Epithelial cell of proximal tubule (primary cell): ENCODE data around the gene PTGFRN. TPM values are rescaled to one million over a fixed set of nuclear protein-coding genes. Genes with fewer than 3 reads are reported as not detected.

Experiments used
- DNase-seq: peaks from one replicate; pipeline ENCODE4 v3.0.0-alpha.2; 2011; ENCODE audit warnings: low read depth
- H3K4me3 ChIP-seq: 2 replicates; pipeline ENCODE4 v1.5.1; 2011; ENCODE audit warnings: low read depth, mild to moderate bottlenecking, low read length
- CTCF ChIP-seq: conservative IDR thresholded peaks from 2 replicates; pipeline ENCODE4 v1.5.1; 2012; ENCODE audit warnings: low read depth, mild to moderate bottlenecking, low read length
- total RNA-seq: library from RNA; depleted of rRNA; stranded (reverse); fragments of >200 nt; gene quantifications from 2 replicates; pipeline ENCODE4 v1.2.3, GENCODE V29; 2015

PTGFRN gene
- total RNA-seq, 1 donor from 2014 or later: 86.3 TPM

DNA sequence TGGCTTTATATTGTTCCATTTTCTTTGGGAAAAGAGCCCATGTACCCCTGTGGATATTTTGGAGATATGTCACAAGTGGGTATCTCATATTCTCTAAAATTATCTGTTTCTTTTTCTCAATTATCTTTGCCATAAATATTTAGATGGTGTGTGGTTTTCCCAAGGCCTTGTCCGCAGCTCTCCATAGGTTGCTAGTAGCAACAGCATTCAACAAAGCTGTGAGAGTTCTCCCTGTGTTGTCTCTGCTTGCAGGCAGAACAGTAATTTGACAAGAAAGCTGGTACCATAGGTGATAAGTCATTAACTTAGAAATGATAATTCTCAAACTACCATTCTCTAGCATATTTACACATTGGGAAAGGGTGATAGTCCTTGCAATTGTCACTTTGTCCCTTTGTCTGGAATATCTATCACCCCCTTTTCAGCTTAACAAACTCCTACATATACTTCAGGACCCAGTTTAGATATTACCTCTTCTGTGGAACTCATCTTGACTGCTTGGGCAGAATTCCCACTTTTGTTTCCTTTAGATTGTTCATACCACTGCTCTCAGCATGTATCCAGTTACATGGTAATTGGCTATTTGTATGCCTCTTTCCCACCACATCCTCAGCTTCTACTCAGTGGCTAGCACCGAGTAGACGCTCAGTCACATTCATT is 100.7 kb downstream of the PTGFRN start:
- TF ChIP-seq CTCF: no peak
- DNase-seq: no peak
- H3K4me3 ChIP-seq: no peak overlapping the region

GRCh38 chr1:117011334-117011733 is 101.6 kb downstream of the PTGFRN start:
- peak; percentile 21 for TF ChIP-seq CTCF
- no peak for DNase-seq
- H3K4me3 ChIP-seq: no peak overlapping the region

DNA sequence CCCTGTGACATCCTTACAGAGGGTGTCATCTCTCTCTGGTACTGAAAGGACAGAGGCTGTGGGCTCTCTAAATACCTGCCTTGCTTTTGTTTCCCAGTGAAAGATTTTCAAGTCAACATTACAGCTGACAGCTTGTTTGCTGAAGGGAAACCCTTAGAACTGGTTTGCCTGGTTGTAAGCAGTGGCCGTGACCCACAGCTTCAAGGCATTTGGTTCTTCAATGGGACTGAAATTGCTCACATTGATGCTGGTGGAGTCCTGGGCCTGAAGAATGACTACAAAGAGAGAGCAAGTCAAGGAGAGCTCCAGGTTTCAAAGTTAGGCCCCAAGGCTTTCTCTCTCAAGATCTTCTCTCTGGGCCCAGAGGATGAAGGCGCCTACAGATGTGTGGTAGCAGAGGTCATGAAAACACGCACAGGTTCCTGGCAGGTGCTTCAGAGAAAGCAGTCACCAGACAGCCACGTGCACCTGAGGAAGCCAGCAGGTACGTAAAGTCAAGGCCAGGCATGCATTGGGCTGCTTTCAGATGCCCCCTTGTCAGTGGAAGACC is 103.7 kb downstream of the PTGFRN start:
- no peak for TF ChIP-seq CTCF
- no peak for DNase-seq

DNA sequence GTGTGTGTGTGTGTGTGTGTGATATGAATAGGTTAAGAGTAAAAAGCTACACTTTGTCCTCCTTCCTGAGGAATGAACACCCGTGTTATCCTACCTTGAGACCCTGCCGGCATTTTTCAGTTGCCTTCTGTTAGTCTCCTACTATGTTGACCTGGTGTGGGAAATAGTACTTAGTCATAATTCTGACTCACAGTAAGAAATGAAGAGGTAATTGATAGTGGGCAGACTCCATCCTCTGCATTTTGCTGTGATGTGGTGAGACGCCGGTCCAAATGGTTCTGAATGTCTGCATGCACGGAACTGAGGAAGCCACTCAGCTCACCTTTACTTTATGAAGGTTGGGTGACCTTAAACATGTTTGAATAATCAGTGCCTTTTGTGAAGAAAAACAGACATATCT is 104.5 kb downstream of the PTGFRN start:
- H3K4me3 ChIP-seq: no peak overlapping the region
- no peak for TF ChIP-seq CTCF
- no peak for DNase-seq

More for the DNA sequence above, 103.7 kb downstream of the PTGFRN start:
- no peak overlapping the region for H3K4me3 ChIP-seq

GRCh38 chr1:117015724-117016123 is 106.0 kb downstream of the PTGFRN start:
- TF ChIP-seq CTCF: no peak
- DNase-seq: no peak
- no peak overlapping the region for H3K4me3 ChIP-seq

GRCh38 chr1:117017062-117017461 is 107.3 kb downstream of the PTGFRN start:
- H3K4me3 ChIP-seq: no peak overlapping the region
- DNase-seq: no peak
- no peak for TF ChIP-seq CTCF

GRCh38 chr1:117017648-117018047 is 107.9 kb downstream of the PTGFRN start:
- no peak overlapping the region for H3K4me3 ChIP-seq
- TF ChIP-seq CTCF: no peak
- DNase-seq: no peak
